Measurements from ENCODE around the gene SOX12.
"Not testable (repeated sequence)": the region's sequence is repeated elsewhere in the genome, so short reads cannot be mapped to it uniquely, and the experiment has no call there.

Gene SOX12

DNA sequence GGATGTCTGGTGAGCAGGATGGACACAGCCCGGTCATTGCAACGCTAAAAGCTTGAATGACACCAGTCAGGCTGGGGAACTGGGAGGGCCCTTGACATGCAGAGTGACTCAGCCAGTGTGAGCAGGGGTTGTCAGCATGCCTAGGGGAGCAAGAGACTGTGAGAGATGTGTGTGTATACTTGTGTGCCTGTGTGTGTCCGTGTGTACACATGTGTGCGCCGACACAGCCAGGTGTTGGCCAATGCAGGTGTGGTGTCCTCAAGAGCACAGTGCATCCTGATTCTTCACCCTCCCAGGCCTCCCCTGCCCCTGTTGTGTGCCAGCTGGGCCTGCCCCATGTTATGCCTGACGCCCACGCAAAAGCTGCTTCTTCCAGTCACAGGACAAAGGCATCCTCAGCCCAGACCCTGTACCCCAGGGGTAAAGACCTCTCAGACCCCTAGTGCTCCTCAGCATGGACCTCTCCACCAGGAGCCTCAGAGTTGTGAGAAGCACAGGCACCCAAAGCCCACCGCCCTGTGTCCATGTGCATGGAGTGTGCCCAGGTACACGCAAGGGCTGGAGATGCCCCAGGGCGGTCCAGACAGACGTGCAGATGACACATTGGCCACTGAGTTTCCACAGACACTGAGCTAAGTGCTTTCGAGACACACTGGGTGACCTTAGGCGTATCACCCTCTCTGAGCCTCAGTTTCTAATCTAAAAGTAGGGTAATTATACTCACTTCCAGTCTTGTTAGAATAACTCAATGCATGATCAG is 38.1 kb downstream of the SOX12 start:
- DNase-seq, result no peak

DNA sequence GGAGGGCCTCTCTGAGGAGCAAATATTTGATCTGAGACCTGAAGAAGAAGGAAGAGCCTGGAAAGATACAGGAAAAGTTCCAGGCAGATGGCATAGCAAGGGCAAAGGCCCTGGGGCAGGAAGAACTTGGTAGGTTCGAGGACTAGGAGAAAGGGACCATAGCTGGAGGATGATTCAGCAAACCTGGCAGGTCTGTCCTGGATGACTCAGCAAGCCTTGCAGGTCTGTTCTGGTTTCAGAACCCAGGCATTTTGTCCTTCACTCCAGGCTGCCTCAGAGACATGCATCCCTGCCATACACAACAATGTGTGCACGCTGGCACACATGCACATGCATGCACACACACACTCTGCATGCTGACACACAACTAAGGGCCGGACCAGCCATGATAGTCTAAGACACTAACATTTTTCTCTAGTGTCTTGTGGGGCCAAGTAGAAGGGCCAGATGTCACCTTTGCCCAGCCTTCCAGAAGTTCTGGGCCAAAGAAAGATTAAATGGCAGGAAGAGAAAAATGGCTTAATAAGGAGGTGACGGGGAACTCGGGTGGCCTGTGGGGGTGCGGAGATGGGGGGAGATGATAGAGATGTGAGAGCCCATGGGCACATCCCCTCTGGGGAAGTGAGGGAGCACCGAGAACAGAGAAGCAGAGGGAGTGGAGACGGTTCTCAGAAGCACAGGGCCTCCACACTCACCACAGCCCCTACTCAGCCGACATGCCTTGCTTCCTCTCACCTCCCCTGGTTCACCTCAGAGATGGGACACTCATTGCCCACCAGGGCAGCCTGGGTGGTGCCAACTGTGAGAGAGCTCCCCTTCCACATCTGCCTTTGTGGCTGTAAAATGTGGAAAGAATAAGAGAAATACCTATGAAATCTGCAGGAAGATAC is 39.8 kb downstream of the SOX12 start:
- DNase-seq, result no peak

DNA sequence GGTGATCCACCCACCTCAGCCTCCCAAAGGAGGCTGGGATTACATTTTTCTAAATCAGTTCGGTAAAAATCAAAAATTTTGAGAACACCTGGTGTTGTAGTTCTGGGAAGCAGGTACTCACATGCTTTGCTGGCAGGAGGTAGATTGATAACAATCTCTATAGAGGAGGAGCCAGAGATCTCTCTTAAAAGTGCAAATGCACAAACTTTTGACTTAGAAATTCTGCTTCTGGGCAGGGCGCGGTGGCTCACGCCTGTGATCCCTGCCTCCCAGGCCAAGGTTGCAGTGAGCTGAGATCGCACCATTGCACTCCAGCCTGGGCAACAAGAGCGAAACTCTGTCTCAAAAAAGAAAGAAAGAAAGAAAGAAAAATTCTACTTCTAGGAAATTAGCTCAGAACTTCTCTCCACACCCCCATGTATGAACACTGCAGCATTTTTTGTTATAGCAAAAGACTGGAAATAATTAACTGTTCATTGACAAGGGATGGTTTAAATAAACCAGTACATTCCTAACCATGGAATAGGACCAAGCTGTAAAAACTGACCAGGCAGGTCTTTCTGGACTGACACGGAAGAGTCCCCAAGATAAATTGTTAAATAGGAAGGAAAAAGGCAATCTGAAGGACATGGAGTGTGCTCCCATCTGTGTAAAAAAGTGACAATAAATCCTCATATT is 40.8 kb downstream of the SOX12 start:
- no peak for DNase-seq

DNA sequence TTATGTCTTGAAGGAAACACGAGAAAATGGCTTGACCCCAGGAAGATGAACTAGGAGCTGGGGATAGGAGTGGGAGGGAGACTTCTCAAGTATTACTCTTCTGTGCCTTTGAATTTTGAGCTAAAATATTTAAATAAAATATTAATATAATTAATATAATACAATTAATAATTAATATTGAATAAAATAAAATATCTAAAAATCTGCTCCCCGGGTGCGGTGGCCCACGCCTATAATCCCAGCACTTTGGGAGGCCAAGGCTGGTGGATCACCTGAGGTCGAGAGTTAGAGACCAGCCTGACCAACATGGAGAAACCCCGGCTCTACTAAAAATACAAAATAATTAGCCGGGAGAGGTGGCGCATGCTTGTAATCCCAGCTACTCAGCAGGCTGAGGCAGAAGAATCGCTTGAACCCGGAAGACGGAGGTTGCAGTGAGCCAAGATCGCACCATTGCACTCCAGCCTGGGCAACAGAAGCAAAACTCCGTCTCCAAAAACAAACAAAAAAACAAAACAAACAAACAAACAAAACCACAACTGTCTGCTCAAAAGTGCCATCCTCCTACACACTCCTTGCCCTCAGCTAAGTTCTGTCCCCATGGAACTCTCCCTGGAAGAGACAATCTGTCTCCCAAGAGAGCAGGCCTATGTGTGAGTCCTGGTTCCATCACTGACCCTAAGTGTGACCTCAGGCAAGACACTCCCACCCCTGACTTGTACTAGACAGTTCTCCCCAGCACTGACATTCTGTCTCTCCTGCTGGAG is 41.5 kb downstream of the SOX12 start:
- DNase-seq, result no peak

DNA sequence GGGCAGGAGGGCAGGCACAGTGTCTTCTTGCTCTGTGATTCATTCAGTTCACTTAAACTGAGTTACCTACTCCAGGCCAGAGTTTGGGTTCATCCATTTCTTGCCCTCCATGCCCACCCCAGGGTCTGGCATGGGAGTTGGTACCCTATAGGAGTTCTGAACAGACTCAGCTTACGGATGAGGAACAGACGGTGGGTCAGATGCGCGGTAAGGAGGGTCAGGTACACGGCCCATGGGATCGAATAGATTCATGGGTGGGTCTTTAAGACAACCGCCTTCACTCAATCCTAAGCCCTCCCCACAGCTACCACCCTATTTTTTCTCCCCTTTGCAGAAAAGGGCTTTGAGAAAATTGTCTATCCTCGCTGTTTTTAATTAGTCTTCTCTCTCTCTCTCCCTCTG is 42.1 kb downstream of the SOX12 start:
- DNase-seq, result no peak

DNA sequence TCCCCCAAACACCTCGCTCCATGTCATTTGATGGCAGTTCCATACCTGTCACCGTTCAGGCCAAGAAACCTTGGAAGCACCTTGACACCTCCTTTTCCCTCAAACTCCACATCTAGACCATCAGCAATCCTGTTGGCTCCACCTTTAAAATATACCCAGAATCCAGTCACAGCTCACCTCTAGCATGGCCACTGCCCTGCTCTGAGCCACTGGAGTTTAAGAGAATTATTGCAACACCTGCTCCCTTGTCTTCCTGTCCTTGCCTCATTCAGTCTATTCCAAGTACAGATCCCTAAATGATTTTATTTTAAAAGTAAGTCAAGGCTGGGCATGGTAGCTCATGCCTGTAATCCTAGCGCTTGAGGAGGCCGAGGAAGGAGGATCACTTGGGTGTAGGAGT is 43.6 kb downstream of the SOX12 start:
- no peak for DNase-seq

DNA sequence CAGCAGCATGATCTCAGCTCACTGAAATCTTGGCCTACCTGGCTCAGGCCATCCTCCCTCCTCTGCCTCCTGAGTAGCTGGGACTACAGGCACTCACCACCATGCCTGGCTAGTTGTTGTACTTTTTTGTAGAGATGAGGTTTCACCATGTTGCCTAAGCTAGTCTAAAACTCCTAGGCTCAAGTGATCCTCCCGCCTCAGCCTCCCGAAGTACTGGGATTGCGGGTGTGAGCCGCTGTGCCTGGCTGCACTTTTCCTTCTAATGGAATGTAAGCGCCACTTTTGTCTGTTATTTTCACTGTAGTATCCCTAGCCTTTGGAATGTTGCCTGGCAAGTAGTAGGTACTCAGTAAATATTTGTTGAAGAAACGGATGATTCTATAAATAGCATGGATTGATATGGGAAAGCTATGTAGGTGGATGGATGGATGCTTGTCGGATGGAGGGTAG is 44.8 kb downstream of the SOX12 start:
- DNase-seq, result no peak

DNA sequence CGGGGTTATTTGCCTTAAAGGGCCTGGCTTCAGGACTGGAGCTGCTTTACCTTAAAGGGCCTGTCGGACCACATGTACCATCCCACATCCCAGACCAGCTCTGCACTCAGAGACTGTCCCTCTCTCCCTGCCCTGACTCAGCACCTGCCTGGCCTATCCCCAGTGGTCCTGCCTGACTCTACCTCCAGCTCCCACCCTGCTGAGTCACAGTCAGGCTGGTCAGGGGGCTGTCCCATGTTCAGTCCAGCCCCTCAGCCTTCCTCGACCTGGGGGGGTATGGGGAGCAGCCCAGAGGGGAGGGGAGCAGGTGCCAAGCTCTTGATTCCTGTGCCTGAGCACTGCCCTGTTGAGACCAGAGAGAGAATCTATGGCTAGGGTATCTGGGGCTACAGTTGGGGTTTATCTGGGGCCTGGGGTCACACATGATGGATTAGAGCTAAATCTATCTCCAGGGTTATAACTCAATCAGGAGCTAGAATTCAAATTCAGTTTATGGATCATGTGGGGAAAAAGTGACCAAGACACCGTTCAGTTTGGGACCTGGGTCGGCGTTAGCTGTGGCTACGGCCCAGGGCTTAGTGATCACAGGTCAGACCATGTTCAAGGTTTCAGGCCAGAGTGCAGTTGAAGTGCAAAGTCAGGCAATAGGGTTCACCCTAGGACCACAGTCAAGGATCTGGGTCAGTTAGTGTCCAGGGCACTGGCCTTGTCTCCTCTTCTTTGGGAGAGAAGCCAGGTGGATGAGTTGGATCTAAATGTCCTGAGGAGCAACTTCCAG is 45.8 kb downstream of the SOX12 start:
- DNase-seq, result no peak

DNA sequence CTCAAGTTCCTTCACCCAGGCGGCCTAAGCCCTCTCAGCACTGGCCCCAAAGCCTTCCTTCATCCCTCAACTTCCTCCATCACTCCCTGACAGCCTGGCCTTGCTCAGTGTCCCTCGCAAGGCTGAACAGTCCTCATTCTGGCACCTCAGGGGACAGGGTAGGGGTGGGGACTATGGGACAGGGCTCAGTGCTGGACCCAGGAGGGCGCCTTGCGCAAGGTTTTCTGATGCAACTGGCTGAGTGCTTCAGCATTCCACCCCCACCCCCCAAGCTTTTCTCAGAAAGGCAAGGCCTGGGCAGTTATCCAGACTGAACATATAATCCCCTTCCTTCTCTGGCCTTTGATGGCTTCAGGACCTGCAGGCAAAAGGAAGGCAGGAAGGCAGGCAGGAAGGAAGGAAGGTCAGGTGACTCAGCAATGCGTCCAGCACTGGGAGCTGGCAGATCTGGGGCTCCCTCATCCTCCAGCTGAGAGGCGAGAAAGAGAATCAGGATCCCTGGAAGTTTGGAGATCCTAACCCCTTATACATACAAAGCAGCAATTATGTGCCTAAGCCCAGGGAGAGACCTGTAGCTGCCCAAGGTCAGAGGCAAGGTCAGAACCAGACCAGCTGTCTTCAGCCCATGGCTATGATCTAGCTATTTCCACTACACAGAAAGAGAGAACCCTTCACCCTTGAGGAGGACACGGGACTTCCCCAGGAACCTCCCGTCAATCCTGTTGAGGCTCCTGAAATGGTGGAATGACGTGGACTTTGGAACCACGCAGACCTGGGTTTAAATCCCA is 46.6 kb downstream of the SOX12 start:
- no peak for DNase-seq

DNA sequence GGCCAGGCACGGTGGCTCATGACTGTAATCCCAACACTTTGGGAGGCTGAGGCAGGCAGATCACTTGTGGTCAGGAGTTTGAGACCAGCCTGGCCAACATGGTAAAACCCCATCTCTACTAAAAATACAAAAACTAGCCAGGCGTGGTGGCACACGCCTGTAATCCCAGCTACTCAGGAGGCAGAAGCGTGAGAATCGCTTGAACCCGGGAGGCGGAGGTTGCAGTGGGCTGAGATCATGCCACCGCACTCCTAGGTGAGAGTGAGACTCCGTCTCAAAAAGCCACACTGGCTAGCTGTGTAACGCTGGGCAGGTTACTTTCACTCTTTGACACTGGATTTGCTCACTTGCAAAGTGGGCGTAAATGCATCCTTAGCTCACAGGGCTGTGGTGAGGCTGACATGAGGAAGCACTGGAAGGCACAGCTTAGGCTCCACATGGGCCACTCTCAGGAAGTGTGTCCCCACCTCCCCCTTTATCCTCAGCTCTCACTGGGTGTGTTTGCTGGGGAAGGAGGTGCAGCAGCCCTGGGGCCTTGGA is 47.3 kb downstream of the SOX12 start:
- DNase-seq, result not testable (repeated sequence)

DNA sequence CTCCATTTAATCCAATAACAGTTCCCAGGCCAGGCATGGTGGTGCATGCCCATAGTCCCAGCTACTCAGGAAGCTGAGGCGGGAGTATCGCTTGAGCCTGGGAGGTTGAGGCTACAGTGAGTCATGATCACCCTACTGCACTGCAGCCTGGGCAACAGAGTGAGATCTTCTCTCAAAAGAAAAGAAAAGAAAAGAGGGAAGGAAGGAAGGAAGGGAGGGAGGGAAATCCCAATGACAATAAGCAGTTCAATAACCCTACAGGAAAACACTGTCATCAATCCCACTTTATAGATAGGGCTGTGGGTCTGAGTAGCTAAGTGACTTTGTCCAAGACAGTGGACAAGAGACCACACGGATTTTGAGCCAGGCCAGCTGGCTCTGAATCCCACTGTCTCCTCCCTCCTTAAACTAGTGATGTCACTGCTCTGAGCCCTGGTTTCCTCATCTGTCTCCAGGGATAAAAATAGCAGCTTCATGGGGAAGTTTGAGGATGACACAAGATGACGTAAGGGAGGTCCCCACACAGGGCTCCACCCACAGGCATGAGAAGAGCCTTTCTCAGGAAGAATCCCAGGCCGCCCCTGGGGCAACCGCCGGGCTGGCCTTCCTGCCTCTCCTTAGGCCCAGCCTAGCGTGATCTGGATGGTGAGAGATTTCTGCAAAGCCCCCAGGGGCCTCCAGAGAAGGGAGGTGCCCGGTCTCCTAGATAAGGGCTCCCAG is 48.0 kb downstream of the SOX12 start:
- DNase-seq, result no peak

DNA sequence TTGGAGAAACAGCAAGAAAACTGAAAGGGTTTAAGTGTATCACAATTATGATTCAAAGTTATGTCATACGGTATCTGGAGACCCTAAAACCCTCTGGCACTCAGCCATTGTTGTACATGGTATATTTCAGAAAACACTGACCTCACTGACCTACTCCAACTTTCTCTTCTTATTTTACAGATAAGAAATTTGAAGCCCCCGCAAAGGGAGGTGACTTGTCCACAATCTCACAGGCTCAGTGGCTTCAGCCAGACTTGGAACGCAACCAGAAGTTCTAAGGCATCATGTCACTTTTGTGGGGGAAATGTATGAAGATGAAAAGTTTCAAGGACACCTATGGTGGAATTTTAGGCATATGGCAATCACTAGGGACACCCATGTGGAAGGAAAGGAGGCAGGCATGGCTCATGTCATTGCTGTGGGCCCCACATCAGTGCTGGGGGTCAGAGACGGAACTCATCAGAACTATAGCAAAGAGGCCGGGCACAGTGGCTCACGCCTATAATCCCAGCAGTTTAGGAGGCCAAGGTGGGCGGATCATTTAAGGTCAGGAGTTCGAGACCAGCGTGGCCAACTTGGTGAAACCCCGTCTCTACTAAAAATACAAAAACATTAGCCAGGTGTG is 50.0 kb downstream of the SOX12 start:
- no peak for DNase-seq

DNA sequence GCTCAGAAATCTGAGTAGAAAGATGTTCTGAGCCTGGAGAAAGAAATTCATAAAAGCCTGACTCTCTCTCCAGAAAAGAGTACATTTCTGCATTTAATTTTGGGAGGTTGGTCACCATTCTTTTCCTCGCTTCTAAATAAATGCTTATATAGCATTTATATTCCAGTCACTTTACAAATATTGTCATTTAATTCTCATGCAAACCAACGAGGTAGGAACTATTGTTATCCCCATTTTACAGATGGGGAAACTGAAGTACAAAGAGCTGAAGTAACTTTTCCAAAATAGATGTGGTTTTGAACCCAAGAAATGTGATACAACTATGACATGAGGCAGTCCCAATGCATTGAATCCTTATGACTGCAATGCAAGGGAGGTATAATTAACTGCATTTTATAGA is 50.7 kb downstream of the SOX12 start:
- DNase-seq, result no peak

DNA sequence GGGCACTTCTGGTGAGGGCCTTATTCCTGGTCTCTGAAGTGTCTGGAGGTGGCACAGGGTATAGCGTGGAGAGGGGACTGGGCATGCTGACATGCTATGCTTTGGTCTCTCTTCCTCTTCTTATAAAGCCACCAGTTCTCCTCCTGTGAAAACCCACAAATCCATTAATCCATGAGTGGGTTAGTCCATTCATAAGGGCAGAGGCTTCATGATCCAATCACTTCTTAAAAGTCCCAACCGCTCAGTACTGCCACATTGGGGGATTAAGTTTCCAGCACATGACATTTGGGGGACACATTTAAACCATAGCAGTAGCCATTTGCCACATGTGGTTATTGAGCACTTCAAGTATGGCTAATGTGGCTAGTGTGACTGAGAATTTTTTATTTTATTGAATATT is 51.4 kb downstream of the SOX12 start:
- no peak for DNase-seq

DNA sequence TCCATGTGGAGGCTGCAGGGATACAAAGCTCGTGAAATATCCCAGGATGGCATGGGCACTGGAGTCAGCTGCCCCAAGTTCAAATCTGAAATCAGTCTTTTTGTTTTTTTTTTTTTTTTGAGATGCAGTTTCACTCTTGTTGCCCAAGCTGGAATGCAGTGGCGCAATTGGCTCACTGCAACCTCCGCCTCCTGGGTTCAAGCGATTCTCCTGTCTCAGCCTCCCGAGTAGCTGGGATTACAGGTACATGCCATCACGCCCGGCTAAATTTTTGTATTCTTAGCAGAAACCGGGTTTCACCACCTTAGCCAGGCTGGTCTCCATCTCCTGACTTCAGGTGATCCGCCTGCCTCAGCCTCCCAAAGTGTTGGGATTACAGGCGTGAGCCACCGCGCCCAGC is 52.2 kb downstream of the SOX12 start:
- DNase-seq, result not testable (repeated sequence)

DNA sequence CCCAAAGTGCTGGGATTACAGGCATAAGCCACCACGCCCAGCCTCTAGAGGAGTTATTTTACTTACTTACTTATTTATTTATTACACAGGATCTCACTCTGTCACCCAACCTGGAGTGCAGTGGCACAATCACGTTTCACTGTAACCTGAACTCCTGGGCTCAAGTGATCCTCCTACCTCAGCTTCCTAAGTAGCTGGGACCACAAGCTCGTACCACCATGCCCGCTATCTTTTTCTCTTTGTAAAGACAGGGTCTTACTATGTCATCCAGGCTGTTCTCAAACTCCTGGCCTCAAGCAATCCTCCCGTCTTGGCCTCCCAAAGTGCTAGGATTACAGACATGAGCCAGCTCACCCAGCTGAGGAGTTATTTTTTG is 53.6 kb downstream of the SOX12 start:
- DNase-seq, result no peak

All from T-helper 9 cell (primary cell).